ENCODE results near the gene CUTA.

Gene CUTA, protein sequence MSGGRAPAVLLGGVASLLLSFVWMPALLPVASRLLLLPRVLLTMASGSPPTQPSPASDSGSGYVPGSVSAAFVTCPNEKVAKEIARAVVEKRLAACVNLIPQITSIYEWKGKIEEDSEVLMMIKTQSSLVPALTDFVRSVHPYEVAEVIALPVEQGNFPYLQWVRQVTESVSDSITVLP

DNA sequence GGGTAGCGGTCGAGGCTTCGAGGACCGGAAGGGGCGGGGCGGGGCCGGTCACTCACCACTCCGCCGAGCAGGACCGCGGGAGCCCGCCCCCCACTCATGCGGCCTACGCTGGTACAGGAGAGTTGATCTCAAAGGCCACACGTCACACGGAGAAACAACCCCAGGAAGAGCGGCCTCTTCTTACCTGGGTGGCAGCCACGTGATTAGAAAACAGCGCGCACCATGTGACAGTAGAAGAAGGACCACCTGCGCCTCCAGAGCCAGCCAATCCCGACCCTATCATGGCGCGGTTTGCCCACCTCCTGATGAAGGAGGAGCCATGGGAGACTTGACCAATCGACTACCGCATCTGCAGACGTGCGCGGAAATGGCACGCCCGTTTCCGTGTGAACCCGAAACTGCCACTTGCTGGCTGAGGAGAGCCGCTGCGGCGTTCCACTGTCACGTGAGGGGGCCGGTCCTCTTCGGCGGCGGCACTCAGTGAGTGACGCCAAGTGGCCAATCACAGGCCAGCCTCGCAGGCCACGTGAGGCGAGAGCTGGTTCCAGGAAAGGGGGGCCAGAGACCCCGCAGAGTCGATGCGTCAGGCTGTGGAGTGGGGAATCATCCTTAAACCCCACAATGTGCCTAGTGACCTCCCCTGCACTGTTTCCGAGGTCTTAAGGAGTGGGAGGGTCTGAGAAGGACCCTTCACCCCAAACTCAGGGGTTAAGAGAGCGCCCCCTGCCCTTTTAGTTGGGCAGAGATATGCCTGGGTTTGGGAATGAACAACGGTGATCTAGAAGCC is at the start of gene CUTA:
TSS of gene CUTA (minus strand) at position 205 of the 787 bp plus-strand sequence. CDS start at position 98, 107 bp downstream.
- TF ChIP-seq, protein P1, sequence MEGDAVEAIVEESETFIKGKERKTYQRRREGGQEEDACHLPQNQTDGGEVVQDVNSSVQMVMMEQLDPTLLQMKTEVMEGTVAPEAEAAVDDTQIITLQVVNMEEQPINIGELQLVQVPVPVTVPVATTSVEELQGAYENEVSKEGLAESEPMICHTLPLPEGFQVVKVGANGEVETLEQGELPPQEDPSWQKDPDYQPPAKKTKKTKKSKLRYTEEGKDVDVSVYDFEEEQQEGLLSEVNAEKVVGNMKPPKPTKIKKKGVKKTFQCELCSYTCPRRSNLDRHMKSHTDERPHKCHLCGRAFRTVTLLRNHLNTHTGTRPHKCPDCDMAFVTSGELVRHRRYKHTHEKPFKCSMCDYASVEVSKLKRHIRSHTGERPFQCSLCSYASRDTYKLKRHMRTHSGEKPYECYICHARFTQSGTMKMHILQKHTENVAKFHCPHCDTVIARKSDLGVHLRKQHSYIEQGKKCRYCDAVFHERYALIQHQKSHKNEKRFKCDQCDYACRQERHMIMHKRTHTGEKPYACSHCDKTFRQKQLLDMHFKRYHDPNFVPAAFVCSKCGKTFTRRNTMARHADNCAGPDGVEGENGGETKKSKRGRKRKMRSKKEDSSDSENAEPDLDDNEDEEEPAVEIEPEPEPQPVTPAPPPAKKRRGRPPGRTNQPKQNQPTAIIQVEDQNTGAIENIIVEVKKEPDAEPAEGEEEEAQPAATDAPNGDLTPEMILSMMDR (IDR thresholded peaks at IDR 0.05; ENCODE audit: extremely low read depth, missing control alignments) = no peak
- peak; percentile 93 for DNase-seq (ENCODE audit: low spot score)

DNA sequence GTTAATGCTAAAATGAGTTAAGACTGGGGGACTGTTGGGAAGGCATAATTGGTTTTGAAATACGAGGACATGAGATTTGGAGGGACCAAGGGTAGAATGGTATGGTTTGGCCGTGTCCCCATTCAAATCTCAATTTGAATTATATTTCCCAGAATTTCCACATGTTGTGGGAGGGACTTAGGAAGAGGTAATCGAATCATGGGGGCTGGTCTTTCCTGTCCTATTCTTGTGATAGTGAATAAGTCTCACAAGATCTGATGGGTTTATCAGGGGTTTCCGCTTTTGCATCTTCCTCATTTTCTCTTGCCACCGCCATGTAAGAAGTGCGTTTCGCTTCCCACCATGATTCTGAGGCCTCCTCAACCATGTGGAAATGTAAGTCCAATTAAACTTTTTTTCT is 49.2 kb upstream of the CUTA start:
- TF ChIP-seq, protein P1 (IDR thresholded peaks at IDR 0.05; ENCODE audit: extremely low read depth, missing control alignments) = no peak
- DNase-seq (ENCODE audit: low spot score) = no peak

DNA sequence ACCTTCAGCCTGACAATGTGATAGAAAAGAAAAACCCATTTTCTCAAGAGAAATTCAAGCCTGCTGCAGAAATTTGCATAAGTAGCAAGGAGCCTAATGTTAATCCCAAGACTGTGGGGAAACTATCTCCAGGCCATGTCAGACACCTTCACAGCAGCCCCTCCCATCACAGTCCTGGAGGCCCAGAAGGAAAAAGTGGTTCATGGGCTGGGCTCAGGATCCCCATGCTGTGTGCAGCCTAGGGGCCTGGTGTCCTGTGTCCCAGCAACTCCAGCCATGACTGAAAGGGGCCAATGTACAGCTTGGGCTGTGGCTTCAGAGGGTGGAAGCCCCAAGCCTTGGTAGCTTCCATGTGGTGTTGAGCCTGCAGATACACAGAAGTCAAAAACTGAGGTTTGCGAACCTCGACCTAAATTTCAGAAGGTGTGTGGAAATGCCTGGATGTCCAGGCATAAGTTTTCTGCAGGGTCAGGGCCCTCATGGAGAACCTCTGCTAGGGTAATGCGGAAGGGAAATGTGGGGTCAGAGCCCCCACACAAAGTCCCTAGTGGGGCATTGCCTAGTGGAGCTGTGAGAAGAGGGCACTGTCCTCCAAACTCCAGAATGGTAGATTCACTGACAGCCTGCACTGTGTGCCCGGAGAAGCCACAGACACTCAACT is 48.3 kb upstream of the CUTA start:
- DNase-seq (ENCODE audit: low spot score) = no peak
- TF ChIP-seq, protein P1 (IDR thresholded peaks at IDR 0.05; ENCODE audit: extremely low read depth, missing control alignments) = no peak

DNA sequence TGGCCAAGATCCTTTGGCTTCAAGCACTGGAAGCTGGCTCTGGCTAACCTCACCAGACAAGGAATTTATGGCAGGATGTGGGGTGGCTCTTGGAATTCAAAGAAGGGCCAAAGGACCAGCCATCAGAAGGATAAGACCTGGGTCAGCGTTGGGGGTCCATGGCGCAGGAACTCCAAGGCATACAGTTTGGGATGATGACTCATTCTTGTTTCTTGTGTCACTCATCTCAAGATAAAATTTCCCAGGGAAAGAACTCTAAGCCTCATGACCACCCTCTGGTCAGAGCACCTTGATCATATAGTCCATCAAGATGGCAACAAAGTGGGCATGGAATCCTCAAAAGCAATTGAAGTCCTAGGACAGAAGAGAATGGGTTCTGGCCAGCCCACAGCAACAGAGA is 41.3 kb upstream of the CUTA start:
- no peak for DNase-seq (ENCODE audit: low spot score)
- TF ChIP-seq, protein P1 (IDR thresholded peaks at IDR 0.05; ENCODE audit: extremely low read depth, missing control alignments) = no peak

DNA sequence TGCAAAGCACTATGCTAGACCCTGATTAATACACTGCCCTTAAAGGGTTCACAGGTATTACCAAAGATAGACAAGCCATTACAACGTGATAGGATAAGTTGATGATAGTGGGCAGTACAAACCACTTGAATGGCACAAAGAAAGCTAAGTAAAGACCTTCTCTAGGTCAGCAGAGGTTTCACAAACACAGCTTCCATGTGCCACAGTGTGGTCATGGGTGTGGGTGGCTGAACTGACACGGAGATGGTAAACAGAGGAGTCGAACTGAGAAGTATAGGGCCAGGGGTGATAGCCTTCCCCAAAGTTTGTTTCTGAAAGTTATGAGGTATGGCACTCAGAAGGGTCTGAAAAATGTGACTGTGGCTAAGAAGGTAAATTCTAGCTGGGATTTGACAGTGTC is 40.8 kb upstream of the CUTA start:
- TF ChIP-seq, protein P1 (IDR thresholded peaks at IDR 0.05; ENCODE audit: extremely low read depth, missing control alignments) = no peak
- no peak for DNase-seq (ENCODE audit: low spot score)

DNA sequence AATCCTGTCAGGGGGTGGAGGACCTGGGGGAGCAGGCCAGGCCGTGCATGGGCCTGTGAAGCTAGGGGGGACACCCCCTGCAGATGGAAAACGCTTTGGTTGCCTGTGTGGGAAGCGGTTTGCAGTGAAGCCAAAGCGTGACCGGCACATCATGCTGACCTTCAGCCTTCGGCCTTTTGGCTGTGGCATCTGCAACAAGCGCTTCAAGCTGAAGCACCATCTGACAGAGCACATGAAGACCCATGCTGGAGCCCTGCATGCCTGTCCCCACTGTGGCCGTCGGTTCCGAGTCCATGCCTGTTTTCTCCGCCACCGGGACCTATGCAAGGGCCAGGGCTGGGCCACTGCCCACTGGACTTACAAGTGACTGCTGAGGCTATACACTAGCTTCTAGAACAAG is 38.2 kb upstream of the CUTA start:
- DNase-seq (ENCODE audit: low spot score) = no peak
- TF ChIP-seq, protein P1 (IDR thresholded peaks at IDR 0.05; ENCODE audit: extremely low read depth, missing control alignments) = no peak

DNA sequence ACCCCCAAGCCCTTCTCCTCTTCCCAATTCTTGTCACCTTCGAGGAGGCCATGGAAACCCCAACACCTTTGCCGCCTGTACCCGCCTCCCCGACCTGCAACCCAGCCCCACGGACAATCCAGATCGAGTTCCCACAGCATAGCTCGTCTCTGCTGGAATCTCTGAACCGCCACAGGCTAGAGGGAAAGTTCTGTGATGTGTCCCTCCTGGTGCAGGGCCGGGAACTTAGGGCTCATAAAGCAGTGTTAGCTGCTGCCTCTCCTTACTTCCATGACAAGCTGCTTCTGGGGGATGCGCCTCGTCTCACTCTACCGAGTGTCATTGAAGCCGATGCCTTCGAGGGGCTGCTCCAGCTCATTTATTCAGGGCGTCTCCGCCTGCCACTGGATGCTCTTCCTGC is 37.1 kb upstream of the CUTA start:
- DNase-seq (ENCODE audit: low spot score) = no peak

More for the DNA sequence above, 37.1 kb upstream of the CUTA start:
- TF ChIP-seq, protein P1 (IDR thresholded peaks at IDR 0.05; ENCODE audit: extremely low read depth, missing control alignments) = no peak
